Measurements from ENCODE around the gene PTPRM. TPM values are rescaled to one million over a fixed set of nuclear protein-coding genes. Genes with fewer than 3 reads are reported as not detected.

Gene PTPRM
- polyA plus RNA-seq, 1 of the 3 experiments (the other 2 are of a cell fraction), result 16.0 TPM

GRCh38 chr18:8247700-8248099 is 680.6 kb downstream of the PTPRM start (continued):
- no peak for TF ChIP-seq RXRA (IDR thresholded peaks at IDR 0.05; ENCODE audit: borderline replicate concordance, low read depth)

GRCh38 chr18:8248576-8248975 is 681.5 kb downstream of the PTPRM start:
- H3K9me2 ChIP-seq, result no peaks in the 10 kb centered on the region
- H3K4me2 ChIP-seq, result no peak overlapping the region
- no peaks in the 10 kb centered on the region for H3F3A ChIP-seq (replicated peaks; ENCODE audit: insufficient read depth)
- CTCF ChIA-PET, result no interaction called here
- H3K27ac ChIP-seq (ENCODE audit: low read depth in 2 of 2, low read length in 1 of 2), result no peak overlapping the region
- peaks cover 0 to 16% of the 10 kb centered on the region in 2 experiments; a peak in 2 of 4 replicates for H3K4me1 ChIP-seq (ENCODE audit: control insufficient read depth in 1 of 2, insufficient read depth in 2 of 2, low read depth in 1 of 2, low read length in 1 of 2)
- no peaks in the 10 kb centered on the region for H3K9me3 ChIP-seq
- no peaks in the 10 kb centered on the region for H3K36me3 ChIP-seq (replicated peaks in 1 of 2; ENCODE audit: control insufficient read depth in 1 of 2, insufficient read depth in 2 of 2, low read length in 1 of 2)
- no peak overlapping the region for H3K4me3 ChIP-seq (ENCODE audit: low read depth in 2 of 2, low read length in 1 of 2)
- no peak overlapping the region for H2AFZ ChIP-seq (ENCODE audit: low read depth)
- no peaks in the 10 kb centered on the region for H3K27me3 ChIP-seq (ENCODE audit: insufficient read depth)
- TF ChIP-seq RAD21 (IDR thresholded peaks at IDR 0.05; ENCODE audit: low read length) (no peak), GABPA (IDR thresholded peaks at IDR 0.05; ENCODE audit: low read depth) (no peak), JUND (IDR thresholded peaks at IDR 0.05) (no peak)
- DNase-seq, result no peak
- no peaks in the 10 kb centered on the region for H4K20me1 ChIP-seq (ENCODE audit: insufficient read depth)
- no peaks in the 10 kb centered on the region for H3K79me2 ChIP-seq (ENCODE audit: insufficient read depth)
- no peak overlapping the region for H3K9ac ChIP-seq
- 65% methylated on average over 4 of the region's 4 CpGs for WGBS (ENCODE audit: low lambda C conversion rate)
- POLR2A ChIA-PET, result no interaction called here

- no peak overlapping the region; a peak in 1 of 4 replicates for H3K27ac ChIP-seq (ENCODE audit: low read depth in 2 of 2, low read length in 1 of 2)
- H2AFZ ChIP-seq (ENCODE audit: low read depth), result no peak overlapping the region
- no peak overlapping the region for H3K9ac ChIP-seq
- no peaks in the 10 kb centered on the region for H4K20me1 ChIP-seq (ENCODE audit: insufficient read depth)
- H3K27me3 ChIP-seq (ENCODE audit: insufficient read depth), result no peaks in the 10 kb centered on the region
- POLR2A ChIA-PET, result no interaction called here
- 21% methylated on average over 2 of the region's 2 CpGs for WGBS (ENCODE audit: low lambda C conversion rate)
- CTCF ChIA-PET, result no interaction called here
- H3K4me3 ChIP-seq (ENCODE audit: low read depth in 2 of 2, low read length in 1 of 2), result no peak overlapping the region
- no peaks in the 10 kb centered on the region for H3K79me2 ChIP-seq (ENCODE audit: insufficient read depth)
- no peaks in the 10 kb centered on the region for H3K9me3 ChIP-seq
- H3K4me1 ChIP-seq (ENCODE audit: control insufficient read depth in 1 of 2, insufficient read depth in 2 of 2, low read depth in 1 of 2, low read length in 1 of 2), result peaks cover 0 to 29% of the 10 kb centered on the region in 2 experiments; a peak in 2 of 4 replicates
- DNase-seq, result no peak
- H3K4me2 ChIP-seq, result no peak overlapping the region
- H3K36me3 ChIP-seq (replicated peaks in 1 of 2; ENCODE audit: control insufficient read depth in 1 of 2, insufficient read depth in 2 of 2, low read length in 1 of 2), result no peaks in the 10 kb centered on the region
- TF ChIP-seq REST (IDR thresholded peaks at IDR 0.05; ENCODE audit: low read depth, low read length) (no peak), ZBTB33 (IDR thresholded peaks at IDR 0.05; ENCODE audit: borderline replicate concordance, low read depth) (no peak), RAD21 (IDR thresholded peaks at IDR 0.05; ENCODE audit: low read length) (no peak), MEF2A (IDR thresholded peaks at IDR 0.05; ENCODE audit: borderline replicate concordance, low read depth) (no peak), MXI1 (IDR thresholded peaks at IDR 0.05; ENCODE audit: low read depth, low read length) (no peak), JUND (IDR thresholded peaks at IDR 0.05) (no peak), SMC3 (IDR thresholded peaks at IDR 0.05; ENCODE audit: low read depth, low read length) (no peak), TAF1 (IDR thresholded peaks at IDR 0.05; ENCODE audit: borderline replicate concordance, low read depth, low read length) (no peak), CTCF (IDR thresholded peaks at IDR 0.05) (no peak), PBX3 (IDR thresholded peaks at IDR 0.05) (no peak), ELF1 (IDR thresholded peaks at IDR 0.05) (no peak), RXRA (IDR thresholded peaks at IDR 0.05; ENCODE audit: borderline replicate concordance, low read depth) (no peak)
- H3K9me2 ChIP-seq, result no peaks in the 10 kb centered on the region
- no peaks in the 10 kb centered on the region for H3F3A ChIP-seq (replicated peaks; ENCODE audit: insufficient read depth)
Observed at GRCh38 chr18:8249811-8250210, 682.7 kb downstream of the PTPRM start.
